ENCODE results near the gene DENND10.
"Not testable (repeated sequence)": the region's sequence is repeated elsewhere in the genome, so short reads cannot be mapped to it uniquely, and the experiment has no call there.

Gene DENND10

GRCh38 chr10:119104654-119105015 lies 722 bp downstream of the DENND10 start:
- no peak for DNase-seq (ENCODE audit: low spot score)
- H3K27ac ChIP-seq (ENCODE audit: poor library complexity, severe bottlenecking), result peak overlapping the region; percentile 57
- ATAC-seq (ENCODE audit: low read depth), result peak; percentile 8; the same call in 2 of the 3 replicates
- H3K36me3 ChIP-seq (ENCODE audit: low read depth), result peaks cover 29% of the 10 kb centered on the region
- no peak for TF ChIP-seq CTCF (IDR thresholded peaks at IDR 0.05; ENCODE audit: poor library complexity, severe bottlenecking)
- H3K4me1 ChIP-seq (ENCODE audit: insufficient read depth, poor library complexity, severe bottlenecking), result peaks cover 17% of the 10 kb centered on the region
- no peaks in the 10 kb centered on the region for H3K27me3 ChIP-seq (ENCODE audit: insufficient read depth, poor library complexity, severe bottlenecking)
- H3K4me3 ChIP-seq (ENCODE audit: severe bottlenecking), result peak overlapping the region; percentile 90
- no peaks in the 10 kb centered on the region for H3K9me3 ChIP-seq (ENCODE audit: severe bottlenecking)

- TF ChIP-seq CTCF (IDR thresholded peaks at IDR 0.05; ENCODE audit: poor library complexity, severe bottlenecking), result no peak
- Histone ChIP-seq H3K9me3 (ENCODE audit: severe bottlenecking) (no peaks in the 10 kb centered on the region), H3K4me3 (ENCODE audit: severe bottlenecking) (peak overlapping the region; percentile 90), H3K27me3 (ENCODE audit: insufficient read depth, poor library complexity, severe bottlenecking) (no peaks in the 10 kb centered on the region), H3K4me1 (ENCODE audit: insufficient read depth, poor library complexity, severe bottlenecking) (peaks cover 15% of the 10 kb centered on the region), H3K36me3 (ENCODE audit: low read depth) (peaks cover 35% of the 10 kb centered on the region), H3K27ac (ENCODE audit: poor library complexity, severe bottlenecking) (peak overlapping the region; percentile 57)
- DNase-seq (ENCODE audit: low spot score), result no peak
- no peak for ATAC-seq (ENCODE audit: low read depth)
Observed at GRCh38 chr10:119105155-119105554, 1.2 kb downstream of the DENND10 start.

GRCh38 chr10:119105899-119106298 lies 2.0 kb downstream of the DENND10 start:
- H3K27ac ChIP-seq (ENCODE audit: poor library complexity, severe bottlenecking), result not testable (repeated sequence)

GRCh38 chr10:119107106-119107505 lies 3.2 kb downstream of the DENND10 start:
- H3K27ac ChIP-seq (ENCODE audit: poor library complexity, severe bottlenecking); H3K4me1 ChIP-seq (ENCODE audit: insufficient read depth, poor library complexity, severe bottlenecking); H3K9me3 ChIP-seq (ENCODE audit: severe bottlenecking); DNase-seq (ENCODE audit: low spot score); ATAC-seq (ENCODE audit: low read depth); H3K4me3 ChIP-seq (ENCODE audit: severe bottlenecking); H3K27me3 ChIP-seq (ENCODE audit: insufficient read depth, poor library complexity, severe bottlenecking): not testable (repeated sequence)
- H3K36me3 ChIP-seq (ENCODE audit: low read depth), result peaks cover 51% of the 10 kb centered on the region

More at GRCh38 chr10:119105899-119106298, 2.0 kb downstream of the DENND10 start:
- not testable (repeated sequence) for H3K9me3 ChIP-seq (ENCODE audit: severe bottlenecking); H3K4me3 ChIP-seq (ENCODE audit: severe bottlenecking); H3K27me3 ChIP-seq (ENCODE audit: insufficient read depth, poor library complexity, severe bottlenecking); ATAC-seq (ENCODE audit: low read depth); H3K4me1 ChIP-seq (ENCODE audit: insufficient read depth, poor library complexity, severe bottlenecking); DNase-seq (ENCODE audit: low spot score)
- H3K36me3 ChIP-seq (ENCODE audit: low read depth), result peaks cover 42% of the 10 kb centered on the region

GRCh38 chr10:119107771-119108170 lies 3.9 kb downstream of the DENND10 start:
- not testable (repeated sequence) for H3K27ac ChIP-seq (ENCODE audit: poor library complexity, severe bottlenecking); DNase-seq (ENCODE audit: low spot score); H3K4me1 ChIP-seq (ENCODE audit: insufficient read depth, poor library complexity, severe bottlenecking); H3K27me3 ChIP-seq (ENCODE audit: insufficient read depth, poor library complexity, severe bottlenecking); ATAC-seq (ENCODE audit: low read depth); H3K9me3 ChIP-seq (ENCODE audit: severe bottlenecking); H3K4me3 ChIP-seq (ENCODE audit: severe bottlenecking)
- peaks cover 56% of the 10 kb centered on the region for H3K36me3 ChIP-seq (ENCODE audit: low read depth)

GRCh38 chr10:119112056-119112455 lies 8.1 kb downstream of the DENND10 start:
- Histone ChIP-seq H3K36me3 (ENCODE audit: low read depth) (peaks cover 67% of the 10 kb centered on the region), H3K4me1 (ENCODE audit: insufficient read depth, poor library complexity, severe bottlenecking) (peaks cover 21% of the 10 kb centered on the region), H3K9me3 (ENCODE audit: severe bottlenecking) (no peaks in the 10 kb centered on the region), H3K27ac (ENCODE audit: poor library complexity, severe bottlenecking) (peak overlapping the region; percentile 80), H3K27me3 (ENCODE audit: insufficient read depth, poor library complexity, severe bottlenecking) (no peaks in the 10 kb centered on the region), H3K4me3 (ENCODE audit: severe bottlenecking) (no peak overlapping the region)
- ATAC-seq (ENCODE audit: low read depth) (no peak), DNase-seq (ENCODE audit: low spot score) (no peak)
- TF ChIP-seq CTCF (IDR thresholded peaks at IDR 0.05; ENCODE audit: poor library complexity, severe bottlenecking), result no peak

All from RWPE2 (cell line).